Common myeloid progenitor, CD34-positive (primary cell): ENCODE measurements around the gene GSK3A.

Experiments used
- CTCF ChIA-PET: fragments of 350-600 bp; sonication (Branson Sonifier 250); formaldehyde crosslinking; loops from one replicate; lab custom pipeline; 2021; ENCODE audit warnings: antibody characterized with exemption; lab: Charles Lee
- POLR2A ChIA-PET: fragments of 350-600 bp; sonication (Branson Sonifier 250); formaldehyde crosslinking; loops from one replicate; lab custom pipeline; 2021; ENCODE audit warnings: antibody characterized with exemption; lab: Charles Lee
- DNase-seq, 3 donors: peaks; one replicate each; pipeline versions ENCODE4 v3.0.0 to v3.0.0-alpha.2; 2013
- H3K27ac ChIP-seq, 2 experiments: 1 replicate in 1 of 2; 2 replicates in 1 of 2; pipeline ENCODE4 v1.7.0; 2013; ENCODE audit warnings: inconsistent platforms in 2 of 2, low read length in 2 of 2, mild to moderate bottlenecking in 2 of 2, low read depth in 1 of 2, moderate library complexity in 1 of 2; ENCODE audit not compliant: severe bottlenecking in 2 of 2, insufficient read depth in 1 of 2, poor library complexity in 1 of 2
- H3K27me3 ChIP-seq, 5 experiments: replicated peaks in 2 of 5; 1 replicate in 3 of 5; 2 replicates in 2 of 5; pipeline versions ENCODE4 v1.6.1 to v1.7.0; 2013; ENCODE audit warnings: low read length in 4 of 5, mild to moderate bottlenecking in 2 of 5, moderate library complexity in 2 of 5, inconsistent platforms in 1 of 5; ENCODE audit not compliant: insufficient read depth in 5 of 5, control insufficient read depth in 4 of 5
- H3K36me3 ChIP-seq, 4 experiments: 1 replicate in 2 of 4; 2 replicates in 2 of 4; pipeline versions ENCODE4 v1.6.1 to v1.7.0; 2013; ENCODE audit warnings: low read length in 3 of 4, control low read depth in 1 of 4, mild to moderate bottlenecking in 1 of 4; ENCODE audit not compliant: control insufficient read depth in 4 of 4, insufficient read depth in 4 of 4
- H3K4me1 ChIP-seq, 4 experiments: 1 replicate in 3 of 4; 2 replicates in 1 of 4; pipeline versions ENCODE4 v1.6.1 to v1.7.1; 2013; ENCODE audit warnings: low read length in 3 of 4, mild to moderate bottlenecking in 3 of 4, control low read depth in 1 of 4, inconsistent platforms in 1 of 4, moderate library complexity in 1 of 4; ENCODE audit not compliant: control insufficient read depth in 4 of 4, insufficient read depth in 4 of 4; ENCODE audit errors: control extremely low read depth in 1 of 4
- H3K4me3 ChIP-seq, 7 experiments: 1 replicate in 4 of 7; 2 replicates in 3 of 7; pipeline versions ENCODE4 v1.5.1 to v1.7.0; 2013; ENCODE audit warnings: mild to moderate bottlenecking in 7 of 7, low read length in 6 of 7, moderate library complexity in 6 of 7, inconsistent platforms in 2 of 7, low read depth in 2 of 7, control low read depth in 1 of 7; ENCODE audit not compliant: insufficient read depth in 4 of 7, control insufficient read depth in 1 of 7; ENCODE audit errors: extremely low read depth in 1 of 7
- H3K9me3 ChIP-seq, 5 experiments: 1 replicate in 4 of 5; 2 replicates in 1 of 5; pipeline versions ENCODE4 v1.6.1 to v1.7.1; 2013; ENCODE audit warnings: low read length in 4 of 5, mild to moderate bottlenecking in 2 of 5, inconsistent platforms in 1 of 5, low read depth in 1 of 5, moderate library complexity in 1 of 5; ENCODE audit not compliant: control insufficient read depth in 4 of 5, insufficient read depth in 2 of 5; ENCODE audit errors: control extremely low read depth in 1 of 5
- WGBS: methylation state at CpG from one replicate; pipeline ENCODE4 v1.1.5; 2013; ENCODE audit not compliant: insufficient coverage; 5-methylcytosine and 5-hydroxymethylcytosine counted together

The GSK3A gene

DNA sequence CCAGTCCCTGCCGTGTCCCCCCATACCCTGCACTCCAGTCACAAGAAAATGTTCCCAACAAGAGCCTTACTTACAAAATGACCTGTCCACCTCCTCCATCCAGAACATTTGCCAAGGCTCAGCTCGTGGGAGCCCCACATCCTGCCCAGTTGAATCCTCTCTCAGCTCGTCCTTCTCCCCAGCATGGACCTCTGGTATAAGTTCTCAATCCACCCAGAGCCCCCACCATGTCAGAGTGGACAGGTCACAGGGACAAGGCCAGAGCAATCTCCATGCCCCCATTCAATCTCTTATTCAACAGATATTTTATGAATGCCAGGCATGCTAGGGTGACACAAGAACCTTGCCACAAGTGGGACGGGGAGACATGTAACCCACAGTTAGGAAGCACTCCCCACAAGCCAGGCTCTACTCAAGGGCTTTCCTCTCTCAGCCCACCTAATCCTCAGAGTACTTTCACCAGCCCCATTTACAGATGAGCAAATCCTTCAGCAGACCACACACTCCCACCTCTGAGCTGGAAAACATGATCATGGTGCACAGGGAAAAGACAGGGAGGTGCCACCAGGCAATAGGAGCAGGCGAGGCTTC lies 40.0 kb downstream of the GSK3A start:
- POLR2A ChIA-PET: no interaction called here
- Histone ChIP-seq H3K27me3 (no peaks in the 10 kb centered on the region), H3K4me1 (peaks cover 29 to 63% (median 57%) of the 10 kb centered on the region in 4 experiments), H3K36me3 (peaks cover 3 to 52% (median 34%) of the 10 kb centered on the region in 4 experiments), H3K9me3 (no peaks in the 10 kb centered on the region), H3K4me3 (peak overlapping the region in 3 of 7 experiments; percentile 27 to 60 (median 58)), H3K27ac (peak overlapping the region; percentile 27 to 73)
- CTCF ChIA-PET: interaction anchor here (0.8 to 2.0 kb wide), 6 partner anchors 17 to 79 kb away, joined by 3 to 7 read pairs (median 4); partner anchors contain the start of genes POU2F2 and ZNF526
- WGBS: 73% methylated on average over 4 of the region's 5 CpGs
- DNase-seq: no peak

DNA sequence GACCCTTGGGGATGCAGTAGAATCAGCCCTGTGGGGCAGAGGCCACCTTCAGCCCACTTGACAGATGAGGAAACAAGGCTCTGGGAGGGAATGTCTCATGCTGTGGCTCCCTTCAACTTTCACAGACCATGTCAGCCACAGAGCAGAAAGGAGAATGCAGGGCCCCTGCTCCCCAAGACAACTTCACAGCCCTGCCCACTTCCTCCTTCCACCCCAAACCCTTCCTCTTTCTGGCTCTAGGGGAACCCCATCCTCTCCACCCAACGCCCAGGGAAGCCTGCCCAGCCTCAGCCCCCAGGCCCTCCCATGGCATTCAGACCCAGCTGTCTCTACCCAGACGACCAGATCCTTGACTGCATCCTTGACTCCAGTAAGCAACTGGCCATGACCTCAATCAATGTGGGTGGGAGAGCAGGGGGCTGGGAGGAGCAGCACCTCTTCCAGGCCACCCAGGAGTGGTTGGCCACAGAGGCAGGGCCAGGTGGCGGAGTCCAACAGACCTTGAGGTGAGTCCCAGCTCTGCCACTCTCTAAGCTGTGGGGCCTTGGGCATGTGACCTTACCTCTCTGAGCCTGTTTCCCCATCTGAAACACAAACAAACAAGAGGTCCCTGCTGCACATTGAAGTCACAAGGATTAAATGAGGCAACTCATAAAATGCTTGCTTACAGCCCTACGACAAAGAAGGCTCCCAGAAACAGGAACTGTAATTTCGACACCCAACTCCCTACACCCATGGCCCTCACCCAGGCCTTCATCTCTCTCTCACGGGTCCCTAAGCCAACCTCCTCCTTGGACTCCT lies 40.7 kb downstream of the GSK3A start:
- peak; percentile 68 to 94 (median 94) for DNase-seq
- CTCF ChIA-PET: interaction anchor here (0.8 to 2.0 kb wide), 11 partner anchors 14 to 99 kb away, joined by 3 to 7 read pairs (median 3); partner anchors contain the start of genes GSK3A, POU2F2 and ZNF526
- WGBS: 22% methylated on average over 5 of the region's 6 CpGs

DNA sequence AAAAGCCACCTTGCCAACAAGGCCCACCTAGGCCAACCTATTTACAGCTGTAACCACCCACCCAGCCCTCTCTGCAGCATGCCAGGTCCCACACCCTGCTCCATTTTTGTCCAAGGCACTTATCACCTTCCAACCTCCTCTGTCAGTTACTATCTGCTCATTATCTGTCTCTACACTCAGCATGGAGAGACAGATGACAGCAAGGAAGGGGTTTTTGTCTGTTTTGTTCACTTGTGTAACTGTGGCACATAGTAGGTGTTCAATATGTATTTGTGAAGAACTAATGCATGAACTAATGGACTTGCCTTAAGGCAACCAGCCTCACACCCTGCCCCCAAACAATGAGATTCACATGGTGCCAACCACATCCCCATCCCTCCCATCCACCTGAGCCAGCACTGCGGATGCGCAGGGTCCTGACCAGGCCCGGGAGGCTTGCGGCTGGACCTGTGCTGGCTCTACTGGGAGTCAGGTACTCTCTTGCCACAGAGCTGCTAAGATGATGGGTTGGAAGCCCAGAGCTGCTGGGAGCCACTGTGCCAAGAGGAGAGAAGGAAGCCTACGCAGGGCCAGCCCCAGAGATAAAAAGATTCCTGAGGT lies 42.2 kb downstream of the GSK3A start:
- peak overlapping the region in 6 of 7 experiments; percentile 27 to 60 (median 48) for H3K4me3 ChIP-seq
- H3K27ac ChIP-seq: peak overlapping the region in 1 of 2 experiments; percentile 55
- CTCF ChIA-PET: interaction anchor here (1.1 to 4.4 kb wide), 10 partner anchors 8 to 68 kb away, joined by 3 to 35 read pairs (median 5); partner anchors contain the start of genes GSK3A, POU2F2 and ZNF526
- POLR2A ChIA-PET: interaction anchor here (1.0 kb wide), 1 partner anchor 20 kb away, joined by 3 read pairs; the partner anchor contains the start of gene ZNF526
- peaks cover 35 to 76% (median 70%) of the 10 kb centered on the region in 4 experiments for H3K4me1 ChIP-seq
- H3K9me3 ChIP-seq: no peaks in the 10 kb centered on the region
- no peaks in the 10 kb centered on the region for H3K27me3 ChIP-seq
- no peak for DNase-seq
- WGBS: 79% methylated on average over 3 of the region's 5 CpGs
- peaks cover 3 to 42% (median 24%) of the 10 kb centered on the region in 4 experiments for H3K36me3 ChIP-seq

More for the DNA sequence above, 40.7 kb downstream of the GSK3A start:
- H3K36me3 ChIP-seq: peaks cover 3 to 49% (median 29%) of the 10 kb centered on the region in 4 experiments
- peaks cover 35 to 70% (median 64%) of the 10 kb centered on the region in 4 experiments for H3K4me1 ChIP-seq
- H3K27me3 ChIP-seq: no peaks in the 10 kb centered on the region
- H3K4me3 ChIP-seq: peak overlapping the region in 4 of 7 experiments; percentile 20 to 60 (median 47)
- POLR2A ChIA-PET: interaction anchor here (0.7 kb wide), 1 partner anchor 43 kb away, joined by 3 read pairs; no protein-coding TSS in a partner anchor
- H3K9me3 ChIP-seq: no peaks in the 10 kb centered on the region
- peak overlapping the region; percentile 27 to 73 for H3K27ac ChIP-seq

DNA sequence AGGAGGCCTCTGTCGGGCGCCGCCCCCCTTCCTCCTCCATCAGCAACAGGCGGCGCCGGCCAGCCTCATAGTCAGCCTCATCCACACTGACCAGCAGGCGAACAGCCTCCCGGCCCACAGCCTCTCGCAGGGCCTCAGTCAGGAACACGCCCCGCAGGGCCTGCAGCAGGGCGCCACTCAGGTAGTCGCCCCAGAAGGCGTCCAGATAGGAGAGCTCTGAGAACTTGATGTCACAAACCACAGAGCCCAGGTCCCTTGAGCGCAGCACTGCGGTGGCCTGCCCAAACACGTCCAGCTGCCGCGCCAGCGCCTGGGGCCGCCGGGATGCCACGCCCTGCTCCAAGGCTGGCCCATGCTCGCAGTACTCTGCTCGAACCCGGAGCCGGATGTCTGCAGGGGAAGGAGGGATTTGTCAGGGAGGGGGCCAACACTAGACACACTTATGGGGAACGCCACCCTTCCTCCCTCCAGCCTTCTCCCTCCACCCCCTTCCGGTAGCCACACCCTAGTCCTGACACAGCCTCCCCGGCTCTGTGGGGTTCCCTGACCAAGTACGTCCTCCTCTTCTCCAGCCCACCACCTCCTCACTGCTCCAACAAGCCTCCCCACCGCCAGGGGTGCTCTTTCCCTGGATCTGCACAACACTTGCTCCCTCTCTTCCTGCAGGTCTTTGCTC lies 42.8 kb downstream of the GSK3A start:
- ChIA-PET POLR2A (interaction anchor here (0.7 to 1.5 kb wide), 3 partner anchors 17 to 46 kb away, joined by 3 read pairs; partner anchors contain the start of gene ZNF526), CTCF (interaction anchor here (0.6 to 4.4 kb wide), 12 partner anchors 8 to 96 kb away, joined by 3 to 35 read pairs (median 6); partner anchors contain the start of genes POU2F2 and ZNF526)
- peak; percentile 68 to 87 (median 75) for DNase-seq
- H3K4me1 ChIP-seq: peaks cover 35 to 78% (median 70%) of the 10 kb centered on the region in 4 experiments
- H3K27ac ChIP-seq: peak overlapping the region; percentile 12 to 55
- H3K9me3 ChIP-seq: no peaks in the 10 kb centered on the region
- H3K36me3 ChIP-seq: peaks cover 0 to 36% (median 22%) of the 10 kb centered on the region in 4 experiments
- 0% methylated on average over 10 of the region's 32 CpGs for WGBS
- H3K27me3 ChIP-seq: no peaks in the 10 kb centered on the region
- peak overlapping the region in 6 of 7 experiments; percentile 27 to 60 (median 53) for H3K4me3 ChIP-seq

GRCh38 chr19:42198676-42199439 lies 43.5 kb downstream of the GSK3A start:
- Histone ChIP-seq H3K36me3 (peaks cover 0 to 30% (median 18%) of the 10 kb centered on the region in 4 experiments), H3K4me3 (peak overlapping the region in 6 of 7 experiments; percentile 27 to 60 (median 53)), H3K27ac (peak overlapping the region; percentile 12 to 55), H3K27me3 (no peaks in the 10 kb centered on the region), H3K4me1 (peaks cover 35 to 78% (median 70%) of the 10 kb centered on the region in 4 experiments), H3K9me3 (no peaks in the 10 kb centered on the region)
- WGBS: 0% methylated on average over 5 of the region's 7 CpGs
- ChIA-PET POLR2A (interaction anchor here (0.7 to 1.5 kb wide), 4 partner anchors 18 to 47 kb away, joined by 3 to 4 read pairs (median 3); partner anchors contain the start of gene ZNF526), CTCF (interaction anchor here (0.6 to 4.4 kb wide), 16 partner anchors 10 to 761 kb away, joined by 3 to 35 read pairs (median 5); partner anchors contain the start of genes POU2F2 and ZNF526)
- peak; percentile 72 to 89 (median 87) for DNase-seq
